Measurements from ENCODE around the gene IFI30. TPM values are rescaled to one million over a fixed set of nuclear protein-coding genes. Genes with fewer than 3 reads are reported as not detected.

IFI30 gene
- total RNA-seq, 1 donor from 2014 or later: 0.76 TPM

- H3K9me3 Mint-ChIP-seq (ENCODE audit: unreplicated experiment): no peaks in the 10 kb centered on the region
- H3K27ac Mint-ChIP-seq (ENCODE audit: unreplicated experiment): no peak overlapping the region
- H3K36me3 Mint-ChIP-seq (ENCODE audit: unreplicated experiment): no peaks in the 10 kb centered on the region
- H3K4me1 Mint-ChIP-seq (ENCODE audit: low read depth, unreplicated experiment): peaks cover 10% of the 10 kb centered on the region
- no peak for TF ChIP-seq CTCF (IDR thresholded peaks at IDR 0.05; ENCODE audit: partially characterized antibody, unreplicated experiment)
- no peak for DNase-seq
- no peaks in the 10 kb centered on the region for H3K27me3 Mint-ChIP-seq (ENCODE audit: unreplicated experiment)
- H3K4me3 Mint-ChIP-seq (ENCODE audit: unreplicated experiment): no peak overlapping the region
These were observed 13.8 kb upstream of the IFI30 start for GRCh38 chr19:18159810-18160209.

GRCh38 chr19:18160493-18160970 lies 13.1 kb upstream of the IFI30 start:
- Mint-ChIP-seq H3K4me3 (ENCODE audit: unreplicated experiment) (peak overlapping the region; percentile 63), H3K4me1 (ENCODE audit: low read depth, unreplicated experiment) (peaks cover 10% of the 10 kb centered on the region), H3K36me3 (ENCODE audit: unreplicated experiment) (no peaks in the 10 kb centered on the region), H3K27me3 (ENCODE audit: unreplicated experiment) (no peaks in the 10 kb centered on the region), H3K27ac (ENCODE audit: unreplicated experiment) (no peak overlapping the region), H3K9me3 (ENCODE audit: unreplicated experiment) (no peaks in the 10 kb centered on the region)
- TF ChIP-seq CTCF (IDR thresholded peaks at IDR 0.05; ENCODE audit: partially characterized antibody, unreplicated experiment): no peak
- DNase-seq: no peak

GRCh38 chr19:18160971-18161635 lies 12.5 kb upstream of the IFI30 start:
- no peaks in the 10 kb centered on the region for H3K9me3 Mint-ChIP-seq (ENCODE audit: unreplicated experiment)
- DNase-seq: peak; percentile 85
- H3K4me1 Mint-ChIP-seq (ENCODE audit: low read depth, unreplicated experiment): peaks cover 10% of the 10 kb centered on the region
- peak overlapping the region; percentile 65 for H3K4me3 Mint-ChIP-seq (ENCODE audit: unreplicated experiment)
- H3K27me3 Mint-ChIP-seq (ENCODE audit: unreplicated experiment): no peaks in the 10 kb centered on the region
- H3K36me3 Mint-ChIP-seq (ENCODE audit: unreplicated experiment): no peaks in the 10 kb centered on the region
- peak; percentile 75 for TF ChIP-seq CTCF (IDR thresholded peaks at IDR 0.05; ENCODE audit: partially characterized antibody, unreplicated experiment)
- H3K27ac Mint-ChIP-seq (ENCODE audit: unreplicated experiment): no peak overlapping the region

- peaks cover 6% of the 10 kb centered on the region for H3K4me1 Mint-ChIP-seq (ENCODE audit: low read depth, unreplicated experiment)
- H3K4me3 Mint-ChIP-seq (ENCODE audit: unreplicated experiment): peak overlapping the region; percentile 65
- TF ChIP-seq CTCF (IDR thresholded peaks at IDR 0.05; ENCODE audit: partially characterized antibody, unreplicated experiment): peak; percentile 23
- no peaks in the 10 kb centered on the region for H3K9me3 Mint-ChIP-seq (ENCODE audit: unreplicated experiment)
- H3K27me3 Mint-ChIP-seq (ENCODE audit: unreplicated experiment): no peaks in the 10 kb centered on the region
- no peaks in the 10 kb centered on the region for H3K36me3 Mint-ChIP-seq (ENCODE audit: unreplicated experiment)
- peak overlapping the region; percentile 8 for H3K27ac Mint-ChIP-seq (ENCODE audit: unreplicated experiment)
- no peak for DNase-seq
These were observed 12.0 kb upstream of the IFI30 start for GRCh38 chr19:18161636-18162002.

- no peak for DNase-seq
- Mint-ChIP-seq H3K27me3 (ENCODE audit: unreplicated experiment) (no peaks in the 10 kb centered on the region), H3K4me3 (ENCODE audit: unreplicated experiment) (no peak overlapping the region), H3K4me1 (ENCODE audit: low read depth, unreplicated experiment) (peaks cover 4% of the 10 kb centered on the region), H3K27ac (ENCODE audit: unreplicated experiment) (no peak overlapping the region), H3K36me3 (ENCODE audit: unreplicated experiment) (no peaks in the 10 kb centered on the region), H3K9me3 (ENCODE audit: unreplicated experiment) (no peaks in the 10 kb centered on the region)
- TF ChIP-seq CTCF (IDR thresholded peaks at IDR 0.05; ENCODE audit: partially characterized antibody, unreplicated experiment): no peak
These were observed 9.5 kb upstream of the IFI30 start for GRCh38 chr19:18164072-18164471.

Data from glutamatergic neuron (in vitro differentiated cells).